Hematopoietic multipotent progenitor cell treated with erythropoietin and hydrocortisone succinate and interleukin-3 and kit ligand, for 17 days (in vitro differentiated cells): ENCODE data around the gene UVRAG.
A peak's percentile ranks its signal among the peaks of the same experiment; 100 is the strongest.
"Not testable (repeated sequence)": the region's sequence is repeated elsewhere in the genome, so short reads cannot be mapped to it uniquely, and the experiment has no call there.

Experiments used
- DNase-seq: peaks from one replicate; pipeline ENCODE4 v3.0.0-alpha.2; 2015; ENCODE audit warnings: low spot score

Gene UVRAG

DNA sequence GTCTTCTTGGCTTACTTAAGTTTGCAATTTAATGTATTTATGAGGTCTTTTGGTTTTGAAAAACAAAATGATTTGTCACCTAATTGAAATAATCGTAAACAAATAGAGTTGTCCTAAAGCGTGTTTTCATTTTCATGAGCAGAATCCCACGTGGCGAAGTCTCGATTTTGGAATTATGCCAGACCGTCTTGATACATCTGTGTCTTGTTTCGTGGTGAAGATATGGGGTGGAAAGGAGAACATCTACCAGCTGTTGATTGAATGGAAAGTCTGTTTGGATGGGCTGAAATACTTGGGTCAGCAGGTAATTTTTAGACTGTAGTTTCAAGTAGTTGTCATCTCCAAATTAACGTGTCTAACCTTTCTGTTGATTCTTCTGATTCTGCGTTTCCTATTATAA lies 64.7 kb downstream of the UVRAG start:
- DNase-seq, result no peak

DNA sequence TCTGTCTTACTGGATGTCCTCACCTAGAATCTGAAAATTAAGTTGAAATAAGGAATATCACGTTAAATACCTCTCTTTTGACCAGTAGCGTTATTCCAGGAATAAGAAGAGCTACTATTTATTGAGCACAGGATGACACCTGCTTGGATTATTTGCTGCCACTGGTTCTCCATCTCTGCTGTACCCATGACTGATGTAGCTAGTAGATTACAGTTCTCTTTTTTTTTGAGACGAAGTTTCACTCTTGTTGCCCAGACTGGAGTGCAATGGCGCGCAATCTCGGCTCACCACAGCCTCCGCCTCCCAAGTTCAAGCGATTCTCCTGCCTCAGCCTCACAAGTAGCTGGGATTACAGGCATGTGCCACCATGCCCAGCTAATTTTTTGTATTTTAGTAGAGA lies 65.3 kb downstream of the UVRAG start:
- DNase-seq, result not testable (repeated sequence)

DNA sequence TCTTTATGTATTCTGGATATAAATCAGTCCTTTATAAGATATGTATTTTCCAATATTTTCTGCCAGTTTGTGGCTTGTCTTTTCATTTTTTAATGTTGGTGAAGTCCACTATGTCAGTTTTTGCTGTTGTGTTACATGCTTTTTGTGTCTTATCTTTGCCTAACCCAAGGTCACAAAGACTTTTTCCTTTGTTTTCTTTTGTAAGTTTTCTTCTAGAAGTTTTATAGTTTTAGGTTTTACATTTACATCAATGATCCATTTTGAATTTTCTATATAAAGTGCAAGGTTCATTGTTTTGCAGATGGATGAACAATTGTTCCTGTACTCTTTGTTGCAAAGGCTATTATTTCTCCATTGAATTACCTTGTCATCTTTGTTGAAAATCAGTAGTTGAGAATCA lies 69.3 kb downstream of the UVRAG start:
- DNase-seq, result no peak

DNA sequence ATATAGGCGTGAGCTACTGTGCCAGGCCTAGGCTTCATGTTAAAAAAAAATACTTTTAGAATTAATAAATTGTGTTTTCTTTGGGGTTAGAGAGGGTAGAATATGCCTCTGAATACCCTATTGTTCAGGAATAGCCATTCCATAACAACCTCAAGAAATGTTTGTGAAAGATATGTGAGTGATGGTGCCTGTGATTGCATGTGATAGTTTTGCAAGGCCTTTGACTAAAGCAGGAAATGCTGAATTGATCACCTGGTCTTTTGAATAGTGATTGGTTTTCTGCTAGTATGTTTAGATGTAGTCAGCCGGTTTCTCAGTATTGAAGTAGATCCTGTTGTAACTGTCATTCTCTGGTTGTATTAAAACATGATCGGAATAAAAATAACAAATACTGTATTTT lies 73.4 kb downstream of the UVRAG start:
- DNase-seq, result no peak

DNA sequence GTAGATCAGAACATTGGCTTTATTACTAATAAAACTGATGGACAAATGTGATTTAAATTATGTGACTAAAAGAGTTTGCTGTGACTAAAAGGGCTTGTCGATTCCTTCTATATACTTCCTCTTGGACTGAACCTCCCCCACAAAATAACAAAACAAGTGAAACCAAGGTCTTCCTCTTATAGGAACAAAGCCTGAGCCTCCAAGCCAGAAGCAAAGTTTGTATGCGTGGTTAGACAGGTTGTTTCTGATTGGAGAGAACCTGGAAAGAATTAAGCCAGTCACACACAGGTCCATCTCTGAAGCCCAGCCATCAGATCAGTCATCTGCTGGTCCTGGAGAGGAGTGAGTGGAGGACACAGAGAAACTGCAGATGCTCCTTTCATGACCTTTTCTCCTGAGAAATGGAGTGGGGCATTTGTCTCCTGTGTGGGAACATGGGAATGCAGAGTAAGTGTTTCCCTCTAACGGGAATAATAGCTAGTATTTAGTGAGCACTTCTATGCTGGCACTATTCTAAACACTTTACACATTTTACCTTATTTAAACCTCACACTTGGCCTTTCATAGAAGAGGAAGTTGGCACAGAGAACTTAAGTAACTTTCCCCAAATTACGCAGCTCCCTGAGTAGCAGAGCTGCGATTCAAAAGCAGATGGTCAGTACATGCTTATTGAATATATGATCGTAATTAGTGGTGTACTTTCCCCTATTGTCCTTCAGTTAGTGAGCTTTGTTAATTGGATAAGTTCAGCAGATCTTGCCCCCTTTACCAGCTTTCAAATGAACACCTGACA lies 77.1 kb downstream of the UVRAG start:
- DNase-seq, result no peak

DNA sequence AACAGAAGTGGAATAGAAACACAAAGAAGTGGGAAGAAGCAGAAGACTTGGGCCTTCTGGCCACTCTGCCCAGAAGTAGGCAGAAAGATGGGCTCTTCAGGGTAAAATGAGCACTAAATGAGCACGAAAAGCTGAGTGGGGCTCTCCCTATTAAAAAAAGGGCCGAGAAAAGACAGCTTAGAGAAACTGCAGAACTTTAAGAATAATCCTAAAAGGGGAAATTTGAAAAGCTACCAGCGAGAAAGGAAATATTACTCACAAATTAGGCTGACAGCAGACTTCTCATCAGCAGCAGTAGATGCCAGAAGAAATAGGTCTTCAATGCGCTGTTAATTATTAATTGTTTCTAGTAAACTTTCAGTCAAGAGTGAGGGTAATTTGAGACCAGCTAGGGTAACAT lies 78.2 kb downstream of the UVRAG start:
- no peak for DNase-seq

DNA sequence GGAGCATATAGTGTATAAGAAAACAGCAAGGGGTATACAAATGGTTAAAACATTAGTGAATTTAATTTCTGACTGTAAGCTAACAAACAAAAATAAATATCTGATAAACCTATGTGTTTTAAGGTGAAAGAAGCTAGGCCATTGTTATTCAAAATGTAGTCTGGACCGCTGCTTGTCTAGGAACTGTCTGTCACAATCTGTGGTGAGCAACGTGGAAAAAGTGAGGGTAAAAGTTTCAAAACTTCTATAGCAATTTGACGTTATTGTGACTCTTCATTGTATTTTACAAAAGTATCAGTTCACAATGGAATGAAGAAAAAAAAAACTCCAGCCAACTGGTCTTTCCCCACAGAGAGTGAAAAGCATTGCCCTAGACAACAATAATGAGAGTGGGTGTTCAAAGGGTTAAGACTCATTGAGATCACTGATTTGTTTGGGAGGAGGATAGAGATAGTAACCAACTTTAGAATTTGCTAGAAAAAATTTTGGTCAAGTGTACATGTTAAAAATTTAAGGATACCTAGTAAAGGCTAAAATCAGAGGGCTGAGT lies 79.1 kb downstream of the UVRAG start:
- DNase-seq, result no peak

DNA sequence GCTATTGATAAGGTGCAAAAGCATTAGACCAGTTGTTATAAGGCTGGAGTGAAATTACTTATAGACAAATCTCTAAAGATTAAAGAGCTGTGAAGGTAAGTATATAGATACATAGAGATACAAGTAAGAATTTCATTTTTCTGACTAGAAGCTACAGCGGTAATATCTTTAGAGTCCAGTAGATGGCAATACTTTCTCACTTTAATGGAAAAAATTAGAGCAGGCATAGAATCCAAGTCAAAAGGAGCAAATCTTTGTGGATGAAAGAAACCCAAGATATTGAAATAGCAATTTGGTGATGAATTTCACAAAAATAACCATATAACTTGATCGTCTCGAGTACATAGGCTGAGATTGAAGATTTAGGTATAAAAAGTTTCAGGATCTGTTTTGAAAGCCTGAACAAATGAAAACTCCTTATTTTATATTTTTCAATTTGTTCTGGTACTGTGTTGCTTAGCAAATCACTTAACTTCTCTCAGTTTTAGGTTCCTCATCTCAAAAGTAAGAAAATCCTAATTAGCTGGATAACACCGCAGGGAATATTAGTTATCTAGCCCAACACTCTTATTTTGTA lies 81.9 kb downstream of the UVRAG start:
- peak; percentile 64 for DNase-seq

DNA sequence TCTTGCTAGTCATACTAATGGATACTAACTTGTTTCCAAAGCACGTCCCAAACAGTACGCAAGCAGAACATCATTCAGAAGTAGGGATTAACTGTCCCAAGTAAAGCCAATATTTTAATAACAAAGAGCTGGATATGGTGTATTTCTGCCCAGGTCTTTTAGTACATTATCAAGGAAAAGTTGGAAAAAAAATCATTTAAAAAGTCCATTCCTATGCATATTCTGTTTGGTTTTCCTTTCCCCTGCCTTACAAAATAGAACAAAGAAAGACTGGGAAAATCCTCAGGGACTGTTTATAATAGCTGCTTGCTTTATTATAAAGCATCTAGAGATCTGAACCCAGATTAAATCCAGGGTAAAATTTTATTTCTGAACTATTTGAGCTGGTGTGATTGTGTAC lies 83.9 kb downstream of the UVRAG start:
- no peak for DNase-seq

DNA sequence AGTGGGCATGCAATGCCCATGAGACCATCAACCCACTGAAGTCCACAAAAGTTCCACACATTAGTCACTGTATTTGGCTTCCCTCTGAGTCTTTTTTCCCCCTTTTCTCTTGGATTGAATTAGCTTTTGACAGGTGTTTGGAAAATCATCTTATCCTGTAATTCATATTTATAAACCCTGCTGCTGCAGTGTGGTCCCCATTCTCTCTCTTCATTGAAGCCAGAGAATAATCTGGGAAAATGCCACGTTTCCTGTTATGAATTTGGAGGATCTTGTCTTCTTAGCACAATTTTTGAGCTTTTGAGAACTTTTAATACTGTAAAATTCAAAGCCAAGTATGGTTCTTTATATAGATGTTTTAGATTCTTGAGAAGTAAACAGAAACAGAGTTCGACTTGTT lies 84.8 kb downstream of the UVRAG start:
- no peak for DNase-seq

DNA sequence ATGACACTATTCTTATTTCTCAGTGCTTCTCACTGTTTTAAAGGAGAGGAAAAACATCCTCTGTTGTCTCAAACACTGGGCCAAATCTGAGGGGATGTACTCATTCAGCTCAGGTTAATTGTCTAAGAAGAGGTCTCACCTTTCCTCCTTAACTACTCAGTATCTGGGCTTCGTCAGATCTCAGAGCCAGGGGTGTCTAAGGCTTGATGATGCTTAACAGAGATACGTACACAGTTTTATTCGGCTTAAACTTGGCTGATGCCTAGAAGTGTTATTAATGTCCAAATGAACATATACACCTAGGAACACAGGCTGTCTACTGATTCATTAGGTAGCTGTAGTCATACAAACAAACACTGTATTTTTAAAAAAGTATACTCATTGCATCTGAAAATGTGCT lies 85.8 kb downstream of the UVRAG start:
- no peak for DNase-seq

DNA sequence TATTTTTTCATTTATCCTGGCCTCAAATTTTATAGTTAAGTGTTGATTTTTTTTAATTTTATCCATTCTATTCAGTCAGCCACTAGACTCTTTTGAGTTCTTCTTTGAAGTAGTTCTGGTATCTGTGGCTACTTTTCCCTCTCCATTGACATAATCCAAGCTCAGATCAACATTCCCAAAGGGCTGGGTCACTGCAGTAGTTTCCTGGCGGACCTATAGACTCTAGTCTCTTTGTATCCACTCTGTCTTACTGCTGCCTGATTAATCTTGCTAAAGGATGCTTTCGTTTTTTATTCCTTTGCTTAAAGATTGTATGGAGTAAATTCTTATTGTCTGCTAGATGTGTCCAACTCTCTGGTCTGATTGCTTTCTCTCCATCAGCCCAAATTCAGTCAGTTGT lies 87.6 kb downstream of the UVRAG start:
- no peak for DNase-seq

DNA sequence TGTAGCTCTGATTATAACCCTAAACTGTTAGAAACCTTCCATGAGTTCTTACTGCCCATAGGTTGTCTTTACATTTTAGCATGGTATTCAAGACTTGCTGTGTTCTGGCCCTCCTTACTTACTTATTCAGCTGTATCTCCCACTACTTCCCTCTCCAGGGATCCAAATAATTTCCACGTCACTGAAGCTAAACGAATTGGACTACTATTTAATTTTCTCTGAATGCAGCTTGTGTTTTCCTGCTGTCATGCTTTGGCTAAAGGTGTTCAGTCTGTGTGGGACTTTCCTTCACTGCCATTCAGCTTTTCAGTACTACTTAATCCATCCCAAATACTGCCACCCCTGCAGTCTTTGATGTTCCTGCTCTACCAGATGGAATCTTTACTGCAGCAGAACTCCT lies 88.3 kb downstream of the UVRAG start:
- no peak for DNase-seq

DNA sequence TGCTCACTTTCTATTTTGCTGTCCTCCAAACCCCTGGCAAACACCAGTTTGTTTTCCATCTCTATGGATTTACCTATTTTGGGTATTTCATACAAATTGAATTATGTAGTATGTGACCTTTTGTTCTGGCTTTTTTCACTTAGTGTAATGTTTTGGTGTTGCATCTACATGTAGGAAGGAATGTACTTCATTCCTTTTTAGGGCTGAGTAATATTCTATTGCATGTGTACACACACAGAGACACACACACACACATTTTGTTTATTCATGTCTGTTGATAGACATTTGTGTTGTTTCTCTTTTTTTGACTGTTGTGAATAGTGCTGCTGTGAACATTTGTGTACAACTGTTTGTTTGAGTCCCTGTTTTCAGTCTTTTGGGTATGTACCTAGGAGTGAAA lies 90.4 kb downstream of the UVRAG start:
- DNase-seq, result no peak

DNA sequence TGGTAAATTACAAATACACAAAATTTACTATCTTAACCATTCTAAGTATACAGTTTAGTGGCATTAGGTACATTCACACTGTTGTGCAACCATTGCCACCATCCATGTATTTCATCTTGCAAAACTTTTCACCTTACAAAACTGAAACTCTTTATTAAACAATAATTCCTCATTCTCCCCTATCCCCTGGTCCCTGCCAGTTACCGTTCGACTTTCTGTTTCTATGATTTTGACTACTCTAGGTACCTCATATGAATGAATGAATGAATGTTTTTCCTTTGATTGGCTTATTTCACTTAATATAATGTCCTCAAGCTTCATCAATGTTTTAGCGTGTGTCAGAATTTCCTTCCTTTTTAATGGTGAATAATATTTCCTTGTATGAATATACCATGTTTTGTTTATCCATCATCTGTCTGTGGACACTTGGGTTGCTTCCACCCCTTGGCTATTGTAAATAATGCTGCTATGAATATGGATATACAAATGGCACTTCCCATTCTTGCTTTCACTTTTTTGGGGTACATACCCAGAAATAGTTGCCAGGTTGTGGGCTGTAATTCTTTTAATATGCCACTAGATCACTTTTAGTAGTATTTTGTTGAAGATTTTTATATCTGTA lies 93.0 kb downstream of the UVRAG start:
- no peak for DNase-seq

DNA sequence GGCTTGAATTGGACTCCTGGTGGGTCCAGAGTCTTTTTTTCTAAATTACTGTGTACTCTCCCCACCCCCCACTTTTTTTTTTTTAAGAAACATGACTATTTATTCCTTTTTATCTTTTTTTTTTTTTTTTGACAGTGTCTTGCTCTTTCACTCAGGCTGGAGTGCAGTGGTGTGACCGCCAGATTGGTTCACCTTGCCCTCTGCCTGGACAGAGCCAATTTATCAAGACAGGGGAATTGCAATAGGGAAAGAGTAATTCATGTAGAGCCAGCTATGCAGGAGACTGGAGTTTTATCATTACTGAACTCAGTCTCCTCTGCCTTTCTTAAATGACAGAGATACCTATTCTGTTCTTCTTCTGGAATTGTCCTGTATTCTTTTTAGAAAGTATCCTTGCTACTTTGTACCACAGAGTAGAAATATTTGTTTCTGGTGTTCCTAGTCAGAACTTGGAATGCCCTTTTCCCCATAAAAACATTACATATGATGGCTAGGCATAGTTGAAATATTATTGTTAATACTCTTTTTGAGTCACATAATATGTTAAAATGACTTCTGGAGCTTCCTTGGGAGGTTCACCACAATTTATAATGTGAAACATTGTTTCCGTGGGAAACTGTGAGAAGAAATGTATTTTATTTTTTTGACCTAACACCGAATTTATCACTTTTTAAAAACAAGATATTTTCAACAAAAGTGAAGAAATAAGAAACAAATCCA lies 95.6 kb downstream of the UVRAG start:
- no peak for DNase-seq

DNA sequence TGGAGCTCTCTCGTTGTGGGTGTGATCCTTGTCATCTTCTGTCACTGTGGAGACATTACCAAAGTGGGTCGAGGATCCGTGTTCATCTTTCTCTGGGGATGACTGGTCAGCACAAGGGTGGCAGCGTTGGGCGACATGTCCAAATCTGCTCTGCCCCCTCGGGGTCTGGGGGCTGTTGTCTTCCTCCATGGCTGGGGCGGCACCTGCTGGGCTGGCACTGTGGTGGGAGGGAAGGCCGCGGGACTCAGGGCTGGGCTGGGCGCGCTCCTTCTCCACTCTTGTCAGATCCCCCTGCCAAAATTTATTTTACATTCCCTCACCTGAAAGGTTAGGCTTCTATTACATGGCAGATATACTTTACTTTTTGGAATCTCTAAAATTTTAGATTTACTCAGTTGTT lies 96.4 kb downstream of the UVRAG start:
- no peak for DNase-seq

DNA sequence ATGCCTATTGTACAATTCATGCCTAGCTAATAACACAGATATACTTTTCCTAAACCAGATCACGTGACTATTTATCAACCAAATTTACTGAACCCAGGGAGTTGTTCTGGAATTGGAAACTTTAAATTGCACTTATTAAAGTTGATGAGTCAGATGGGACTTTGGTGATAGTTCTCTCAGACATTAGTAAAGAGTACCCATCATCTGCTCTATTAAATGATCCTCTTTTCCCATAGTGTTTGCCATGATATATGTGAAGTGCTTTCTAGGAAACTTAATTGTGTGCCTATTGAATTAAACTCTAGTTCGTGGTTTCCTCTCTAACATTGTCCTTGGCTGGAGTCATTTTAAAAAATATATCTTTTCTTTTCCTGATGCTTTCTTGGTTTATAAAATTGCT lies 99.0 kb downstream of the UVRAG start:
- no peak for DNase-seq

DNA sequence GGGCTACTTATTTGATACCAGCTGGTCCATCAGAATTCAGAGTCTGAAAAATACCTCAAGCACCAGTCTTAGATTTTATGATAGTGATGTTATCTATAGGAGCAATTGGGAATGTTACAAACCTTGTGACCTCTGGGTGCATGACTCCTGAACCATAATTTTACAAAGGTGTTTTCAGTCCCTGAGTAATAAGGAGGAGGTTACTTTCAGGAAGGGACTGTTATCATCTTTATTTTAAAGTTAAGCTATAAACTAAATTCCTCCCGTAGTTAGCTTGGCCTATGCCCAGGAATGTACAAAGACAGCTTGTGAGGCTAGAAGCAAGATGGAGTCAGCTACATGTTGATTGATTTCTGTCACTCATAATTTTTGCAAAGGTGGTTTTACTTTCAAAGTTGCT lies 101.9 kb downstream of the UVRAG start:
- no peak for DNase-seq

DNA sequence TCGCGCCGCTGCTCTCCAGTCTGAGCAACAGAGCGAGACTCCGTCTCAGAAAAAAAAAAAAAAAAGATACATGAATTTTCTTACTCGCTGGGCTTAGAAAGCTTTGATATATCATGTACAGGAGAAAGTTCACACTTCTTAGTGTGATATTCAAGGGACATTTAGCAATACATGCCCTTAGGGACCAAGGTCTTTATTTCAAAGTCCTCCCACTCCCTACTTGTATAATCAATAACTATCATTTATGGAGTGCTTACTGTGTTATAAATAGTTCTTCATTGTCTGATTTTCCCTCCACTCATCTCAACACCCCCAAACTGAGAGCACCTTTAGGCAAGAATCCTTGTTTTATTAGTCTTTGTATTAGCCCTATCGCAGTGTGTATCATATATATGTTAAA lies 103.3 kb downstream of the UVRAG start:
- DNase-seq, result no peak

DNA sequence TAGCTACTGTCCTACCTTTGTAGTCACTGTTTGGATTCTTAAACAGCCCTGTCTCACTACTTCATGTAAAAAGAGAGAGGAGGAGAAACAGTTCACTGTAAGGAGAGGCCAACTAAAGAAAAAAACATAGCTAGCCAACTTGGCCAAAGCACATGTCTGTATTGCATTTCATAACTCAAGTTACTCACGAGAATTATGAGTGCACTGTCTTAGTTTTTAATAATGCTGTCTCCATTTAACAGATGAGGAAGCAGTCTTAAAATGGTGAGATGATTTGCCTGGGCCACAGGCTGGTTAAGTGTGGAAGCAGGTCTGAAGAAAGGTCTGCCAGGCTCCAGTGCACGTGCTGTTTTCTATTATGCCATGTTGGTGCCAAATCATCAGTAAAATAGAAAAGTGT lies 104.5 kb downstream of the UVRAG start:
- DNase-seq, result no peak

DNA sequence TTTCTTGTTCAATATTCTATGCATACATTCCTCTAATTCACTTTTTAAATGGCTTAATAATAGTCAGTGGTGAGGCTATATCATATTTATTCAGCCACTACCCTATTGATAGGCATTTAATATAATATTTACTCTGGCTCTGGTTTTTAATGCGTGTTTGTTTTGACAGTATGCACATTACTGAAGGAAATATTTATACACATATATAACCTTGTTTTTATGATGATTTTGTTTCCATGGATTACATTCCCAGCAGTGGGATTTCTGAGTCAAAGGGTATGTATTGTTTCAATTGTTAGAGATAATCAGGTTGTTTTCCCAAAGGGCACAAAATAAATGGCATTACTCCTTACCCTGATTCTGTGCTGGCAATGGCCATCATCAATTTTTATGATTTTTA lies 105.8 kb downstream of the UVRAG start:
- no peak for DNase-seq

DNA sequence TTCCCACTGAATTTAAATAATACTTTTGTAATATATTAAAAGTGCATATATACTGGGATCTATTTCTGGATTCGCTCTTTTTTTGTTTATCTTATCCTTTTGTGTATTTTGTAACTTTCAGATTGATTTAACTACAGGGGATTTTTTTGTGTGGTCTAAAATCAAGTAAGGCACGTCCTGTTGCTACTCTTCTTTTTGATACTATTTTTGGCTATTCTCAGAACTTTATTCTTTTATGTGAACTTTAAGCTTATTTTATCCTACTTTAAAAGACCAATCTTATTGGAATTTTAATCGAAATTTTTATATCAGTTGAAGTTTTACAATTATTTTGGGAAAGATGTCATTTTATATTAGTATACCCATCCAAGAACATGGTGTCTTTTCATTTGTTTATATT lies 106.8 kb downstream of the UVRAG start:
- no peak for DNase-seq
